ENCODE measurements around the gene KCNH2.
"Not testable (repeated sequence)": the region's sequence is repeated elsewhere in the genome, so short reads cannot be mapped to it uniquely, and the experiment has no call there.

KCNH2 gene

DNA sequence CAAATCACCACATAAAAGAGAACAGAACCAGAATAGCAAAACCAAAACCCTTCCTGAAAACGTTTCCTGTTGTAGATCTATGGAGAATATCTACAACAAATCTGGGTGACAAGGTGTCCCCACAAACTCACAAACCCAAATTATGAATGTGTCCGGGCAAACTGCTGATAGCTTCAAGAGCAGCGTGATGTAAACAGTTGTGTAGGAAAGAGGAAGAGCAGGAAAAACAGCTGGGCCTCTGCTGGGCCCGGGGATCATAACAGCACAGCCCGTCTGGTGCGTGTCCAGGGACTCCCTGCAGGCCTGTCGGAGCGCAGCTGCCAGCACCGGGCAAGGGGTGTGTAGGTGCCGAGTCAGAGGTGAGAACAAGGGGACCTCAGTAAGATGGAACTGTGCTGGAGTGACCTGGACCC lies 53.7 kb downstream of the KCNH2 start:
- no peak for DNase-seq

DNA sequence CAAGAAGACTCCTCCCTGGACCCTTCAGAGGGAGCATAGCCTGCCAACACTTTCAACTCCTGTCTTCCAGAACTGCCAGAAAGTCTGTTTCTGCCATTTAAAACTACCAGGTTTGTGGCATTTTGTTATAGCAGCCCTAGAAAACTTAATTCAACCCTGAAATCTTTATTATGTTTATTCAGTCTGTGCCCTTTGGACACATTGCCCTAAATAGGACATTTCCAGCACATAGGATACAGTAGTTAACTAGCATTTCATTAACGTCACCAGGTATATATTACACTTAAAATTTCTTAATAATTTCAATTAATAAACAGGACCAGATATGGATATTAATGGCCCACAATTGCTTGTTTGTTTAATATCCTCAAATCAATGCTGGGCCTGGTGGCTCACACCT lies 54.3 kb downstream of the KCNH2 start:
- DNase-seq, result no peak

DNA sequence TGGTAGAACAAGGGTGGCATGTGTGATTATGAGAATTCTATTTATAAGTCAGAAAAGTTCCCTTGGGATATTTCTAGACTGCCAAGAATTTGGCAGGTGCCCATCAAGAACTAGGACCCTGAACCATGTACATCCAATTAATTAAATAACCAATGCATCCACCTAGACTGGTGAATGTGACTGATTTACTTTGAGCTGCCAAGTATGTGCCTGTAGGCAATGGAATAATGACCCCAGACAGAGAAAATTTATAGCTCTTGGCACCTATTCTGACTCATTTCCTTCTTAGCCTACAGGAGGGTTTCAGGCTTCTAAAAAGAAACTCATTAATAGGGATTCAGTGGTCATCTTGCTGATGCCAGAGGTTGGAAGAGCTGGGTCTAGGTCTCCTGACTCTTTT lies 54.9 kb downstream of the KCNH2 start:
- DNase-seq, result no peak

DNA sequence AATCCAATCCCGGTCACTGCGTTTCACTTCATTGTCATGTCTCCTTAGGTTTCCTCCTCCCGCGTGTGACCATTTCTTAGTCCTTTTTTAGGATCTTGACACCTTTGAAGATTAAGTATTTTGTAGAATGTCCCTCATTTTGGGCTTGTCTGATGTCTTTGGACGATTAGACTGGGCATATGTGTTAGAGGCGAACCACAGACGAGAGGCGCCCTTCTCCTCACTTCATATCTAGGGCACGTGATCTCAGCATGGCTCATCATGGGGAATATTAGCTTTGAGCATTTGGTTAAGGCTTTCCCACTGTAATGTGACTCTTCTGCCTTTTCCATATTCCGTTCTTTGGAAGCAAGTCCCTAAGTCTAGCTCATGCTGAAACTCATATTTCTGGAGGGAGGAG lies 59.0 kb downstream of the KCNH2 start:
- DNase-seq, result no peak

DNA sequence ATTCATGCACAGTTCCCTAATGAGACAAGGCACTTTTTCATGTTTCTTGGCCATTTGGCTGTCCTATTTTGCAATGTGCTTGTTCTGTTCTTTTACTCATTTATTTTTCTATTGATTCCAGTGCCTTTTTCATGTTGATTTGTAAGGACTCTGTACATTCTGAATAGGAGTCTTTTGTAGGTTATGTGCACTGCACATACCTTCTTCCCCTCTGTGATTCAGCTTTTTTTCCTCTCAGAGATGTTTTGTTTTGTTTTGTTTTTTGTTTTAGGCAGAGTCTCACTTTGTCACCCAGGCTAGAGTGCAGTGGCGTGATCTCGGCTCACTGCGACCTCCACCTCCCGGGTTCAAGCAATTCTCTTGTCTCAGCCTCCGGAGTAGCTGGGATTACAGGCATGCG lies 59.7 kb downstream of the KCNH2 start:
- DNase-seq, result no peak

DNA sequence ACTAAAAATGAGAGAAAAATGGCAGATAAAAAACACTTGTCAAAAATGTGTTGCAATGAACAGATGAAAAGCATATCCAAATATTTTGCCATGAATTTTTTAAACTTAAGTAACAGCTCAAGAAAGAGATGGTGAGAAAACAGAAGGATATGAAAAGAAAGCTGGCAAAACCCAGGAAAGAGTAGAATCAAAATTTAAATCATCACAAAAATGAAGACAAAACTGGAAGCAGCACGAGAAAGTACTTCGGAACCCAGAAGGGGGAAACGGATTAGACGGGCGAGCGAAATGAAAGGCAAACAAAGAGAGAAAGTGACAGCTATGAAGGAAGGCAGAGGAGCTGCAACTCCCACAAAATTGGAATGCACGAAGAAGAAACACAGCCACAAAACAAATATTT lies 60.2 kb downstream of the KCNH2 start:
- no peak for DNase-seq

DNA sequence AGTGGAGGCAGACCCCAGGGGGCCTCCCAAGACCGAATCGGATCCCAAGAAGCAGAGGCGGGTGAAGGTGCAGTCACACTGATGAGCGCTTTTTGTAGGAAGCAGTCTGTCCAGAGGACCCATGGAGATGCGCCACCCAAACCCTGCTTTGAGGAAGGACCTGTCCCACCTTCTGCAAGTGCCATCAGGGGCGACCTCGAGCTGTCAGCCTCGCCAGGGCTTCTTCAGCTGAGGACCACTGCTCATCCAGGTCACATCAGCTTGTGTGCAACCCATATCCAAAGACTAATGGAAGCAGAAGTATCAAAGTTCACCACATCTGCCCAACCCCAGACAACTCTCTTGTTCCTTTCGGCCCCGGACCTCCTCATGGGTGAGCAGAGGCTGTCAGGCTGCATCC lies 61.5 kb downstream of the KCNH2 start:
- DNase-seq, result no peak

DNA sequence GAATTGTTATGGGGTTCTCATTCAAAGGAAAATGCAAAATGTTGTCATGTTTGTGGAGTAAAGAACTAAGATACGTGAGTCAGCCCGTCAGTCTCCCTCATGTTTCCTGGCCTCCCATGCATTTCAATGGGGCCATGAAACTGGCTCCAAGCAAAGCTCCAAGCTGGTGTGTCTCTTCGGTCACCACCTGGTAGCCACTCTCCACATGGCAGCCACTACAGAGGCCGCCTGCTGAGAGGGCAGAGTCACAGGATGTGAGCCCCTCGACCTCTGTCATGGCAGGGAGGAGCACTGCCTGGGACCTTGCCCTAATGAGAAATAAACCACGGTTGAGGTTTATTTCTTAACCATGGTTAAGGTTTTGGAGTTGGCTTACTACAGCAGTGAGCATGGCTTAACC lies 63.2 kb downstream of the KCNH2 start:
- DNase-seq, result no peak

DNA sequence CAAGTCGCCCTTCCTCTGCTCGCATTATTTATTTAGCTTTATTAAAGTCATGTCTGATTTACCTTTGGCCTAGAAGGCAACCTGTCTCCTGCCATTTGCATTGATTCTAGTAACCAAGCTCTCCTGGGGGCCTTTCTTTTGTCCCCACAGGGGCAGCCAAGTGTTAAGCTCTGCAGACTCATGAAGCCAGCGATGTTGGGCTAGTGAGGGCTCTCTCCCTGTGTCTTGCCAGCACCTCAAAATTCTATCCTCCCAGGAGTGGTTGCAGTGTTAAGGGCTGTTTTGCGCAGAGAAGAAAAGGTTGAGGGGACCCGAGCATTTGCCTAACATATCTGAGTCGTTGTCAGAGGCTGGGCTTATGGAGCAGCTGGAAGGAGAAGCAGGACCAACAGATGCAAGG lies 63.9 kb downstream of the KCNH2 start:
- DNase-seq, result no peak

DNA sequence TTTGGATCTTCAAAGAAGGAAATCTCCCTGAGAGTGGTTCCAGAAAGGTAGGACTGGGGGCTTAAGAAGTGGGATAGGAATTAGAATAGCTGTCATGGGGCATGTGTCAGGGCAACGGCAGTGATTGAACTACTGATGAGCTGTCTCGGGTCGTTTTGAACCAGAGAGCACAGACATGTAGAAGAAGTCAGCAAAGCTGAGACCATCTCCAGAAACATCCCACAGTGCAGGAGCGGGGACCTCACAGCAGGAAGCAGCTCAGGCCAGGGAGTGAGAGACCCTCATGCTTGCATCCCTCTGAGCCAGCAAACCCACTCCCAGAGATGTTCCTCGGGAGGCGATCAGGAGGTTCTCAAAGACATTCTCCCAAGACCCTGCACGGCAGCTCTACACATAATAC lies 65.7 kb downstream of the KCNH2 start:
- no peak for DNase-seq

DNA sequence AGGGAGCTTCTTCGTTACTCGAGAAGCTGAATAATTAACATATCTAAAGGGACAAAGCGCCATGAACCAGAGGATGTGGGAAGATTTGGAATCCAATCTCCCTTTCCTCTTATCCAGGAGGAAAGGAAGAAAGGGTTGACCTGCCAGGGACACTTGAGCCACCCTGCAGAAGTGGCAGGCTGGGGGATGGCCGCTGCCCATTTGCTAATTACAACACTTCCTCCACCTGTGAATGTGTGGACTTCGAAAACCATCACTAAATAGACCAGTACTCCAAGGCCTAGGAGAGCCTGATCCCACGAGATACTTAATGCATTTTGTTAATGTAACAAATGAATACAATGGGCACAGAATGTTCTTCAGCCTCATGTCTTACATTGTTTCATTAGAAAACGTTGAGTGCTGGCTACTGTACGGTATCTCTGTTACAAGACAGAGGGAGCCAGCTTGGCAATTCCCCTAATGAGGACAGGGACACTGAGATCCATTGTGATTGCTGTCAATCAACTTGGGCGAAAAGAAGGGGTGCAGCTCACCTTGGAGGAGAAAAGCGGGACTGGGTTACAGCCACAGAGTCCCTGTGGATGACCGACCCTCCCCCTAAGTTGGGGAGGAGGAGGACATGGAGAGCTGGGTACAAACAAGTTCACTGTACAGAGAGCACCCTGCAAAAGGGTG lies 66.4 kb downstream of the KCNH2 start:
- DNase-seq, result no peak

DNA sequence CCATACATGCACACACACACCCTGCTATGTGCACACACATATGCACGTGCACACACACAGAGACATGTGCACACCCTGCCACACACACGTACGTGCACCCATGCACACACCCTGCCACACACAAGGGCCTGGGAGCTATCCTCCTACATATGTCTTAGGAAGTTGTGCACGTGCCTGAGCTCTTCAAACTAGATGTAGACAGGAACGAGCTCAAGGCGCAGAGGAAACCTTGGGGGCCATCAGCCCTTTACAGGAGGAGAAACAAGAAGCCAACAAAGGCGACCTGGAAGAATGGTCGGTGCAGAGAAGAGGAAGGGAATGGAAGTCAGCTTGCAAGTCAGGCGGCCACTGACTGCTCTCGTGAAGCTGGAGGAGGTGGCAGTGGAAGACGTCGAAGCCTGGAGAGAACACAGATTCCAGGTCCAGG lies 67.1 kb downstream of the KCNH2 start:
- no peak for DNase-seq

DNA sequence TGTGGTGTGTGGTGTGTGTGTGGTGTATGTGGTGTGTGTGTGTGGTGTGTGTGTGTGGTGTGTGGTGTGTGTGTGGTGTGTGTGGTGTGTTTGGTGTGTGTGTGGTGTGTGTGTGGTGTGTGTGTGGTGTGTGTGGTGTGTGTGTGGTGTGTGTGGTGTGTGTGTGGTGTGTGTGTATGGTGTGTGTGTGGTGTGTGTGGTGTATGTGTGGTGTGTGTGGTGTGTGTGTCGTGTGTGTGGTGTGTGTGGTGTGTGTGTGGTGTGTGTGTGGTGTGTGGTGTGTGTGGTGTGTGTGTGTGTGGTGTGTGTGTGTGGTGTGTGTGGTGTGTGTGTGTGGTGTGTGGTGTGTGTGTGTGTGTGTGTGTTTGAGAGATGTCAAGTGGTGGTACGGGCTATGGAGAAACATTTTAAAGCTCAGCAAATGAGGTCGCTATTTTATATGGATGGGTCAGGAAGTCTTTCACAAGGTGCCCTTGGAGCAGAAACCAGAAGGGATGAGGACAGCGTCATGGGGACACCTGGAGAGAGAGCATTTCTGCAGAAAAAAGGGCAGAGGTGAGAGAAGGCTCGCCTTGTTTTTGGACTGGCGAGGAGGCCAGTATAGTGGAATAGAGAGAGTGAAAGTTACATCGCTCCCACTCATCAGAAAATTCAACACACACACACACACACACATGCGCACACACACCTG lies 67.7 kb downstream of the KCNH2 start:
- not testable (repeated sequence) for DNase-seq

DNA sequence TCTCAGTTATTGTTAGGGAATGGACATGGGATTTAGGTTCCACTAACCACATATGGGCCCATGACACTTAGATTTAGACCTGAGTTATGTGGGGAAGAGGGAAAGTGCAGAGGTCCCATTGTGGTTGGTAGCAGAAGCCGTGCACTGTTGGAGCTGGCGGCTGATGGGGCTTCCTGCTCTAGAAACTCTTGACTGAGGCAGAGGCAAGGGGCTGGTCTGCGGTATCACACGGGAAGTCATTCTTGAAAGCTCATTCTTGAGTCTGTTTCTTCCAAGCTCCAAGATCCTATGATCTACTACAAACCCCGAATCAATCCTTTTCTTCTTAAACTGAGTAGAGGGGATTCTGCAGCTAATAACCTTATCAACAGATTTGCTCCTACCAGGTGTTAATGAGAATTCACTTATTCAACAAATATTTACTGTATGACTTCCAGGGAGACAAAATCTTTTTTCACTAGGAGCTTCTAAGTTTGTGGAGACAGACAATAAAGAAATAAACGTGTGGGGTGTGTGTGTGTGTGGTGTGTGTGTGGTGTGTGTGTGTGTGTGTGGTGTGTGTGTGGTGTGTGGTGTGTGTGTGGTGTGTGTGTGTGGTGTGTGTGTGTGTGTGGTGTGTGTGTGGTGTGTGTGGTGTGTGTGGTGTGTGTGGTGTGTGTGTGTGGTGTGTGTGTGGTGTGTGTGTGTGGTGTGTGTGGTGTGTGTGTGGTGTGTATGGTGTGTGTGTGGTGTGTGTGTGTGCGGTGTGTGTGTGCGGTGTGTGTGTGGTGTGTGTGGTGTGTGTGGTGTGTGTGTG lies 68.7 kb downstream of the KCNH2 start:
- DNase-seq, result no peak

DNA sequence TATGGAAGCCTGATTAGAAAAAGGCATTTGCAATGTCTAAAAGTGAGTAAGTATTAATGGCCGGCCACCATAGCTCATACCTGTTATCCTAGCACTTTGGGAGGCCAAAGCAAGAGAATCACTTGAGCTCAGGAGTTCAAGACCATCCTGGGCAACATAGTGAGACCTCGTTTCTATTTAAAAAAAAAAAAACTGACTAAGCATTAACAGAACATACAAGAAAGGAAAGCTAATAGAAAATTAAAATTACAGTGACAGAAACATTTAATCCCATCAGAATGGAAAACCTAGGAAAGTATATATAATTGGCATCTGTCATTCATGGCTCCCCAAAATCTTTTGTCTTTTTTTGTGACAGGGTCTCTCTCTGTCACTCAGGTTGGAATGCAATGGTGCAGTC lies 69.9 kb downstream of the KCNH2 start:
- DNase-seq, result no peak

DNA sequence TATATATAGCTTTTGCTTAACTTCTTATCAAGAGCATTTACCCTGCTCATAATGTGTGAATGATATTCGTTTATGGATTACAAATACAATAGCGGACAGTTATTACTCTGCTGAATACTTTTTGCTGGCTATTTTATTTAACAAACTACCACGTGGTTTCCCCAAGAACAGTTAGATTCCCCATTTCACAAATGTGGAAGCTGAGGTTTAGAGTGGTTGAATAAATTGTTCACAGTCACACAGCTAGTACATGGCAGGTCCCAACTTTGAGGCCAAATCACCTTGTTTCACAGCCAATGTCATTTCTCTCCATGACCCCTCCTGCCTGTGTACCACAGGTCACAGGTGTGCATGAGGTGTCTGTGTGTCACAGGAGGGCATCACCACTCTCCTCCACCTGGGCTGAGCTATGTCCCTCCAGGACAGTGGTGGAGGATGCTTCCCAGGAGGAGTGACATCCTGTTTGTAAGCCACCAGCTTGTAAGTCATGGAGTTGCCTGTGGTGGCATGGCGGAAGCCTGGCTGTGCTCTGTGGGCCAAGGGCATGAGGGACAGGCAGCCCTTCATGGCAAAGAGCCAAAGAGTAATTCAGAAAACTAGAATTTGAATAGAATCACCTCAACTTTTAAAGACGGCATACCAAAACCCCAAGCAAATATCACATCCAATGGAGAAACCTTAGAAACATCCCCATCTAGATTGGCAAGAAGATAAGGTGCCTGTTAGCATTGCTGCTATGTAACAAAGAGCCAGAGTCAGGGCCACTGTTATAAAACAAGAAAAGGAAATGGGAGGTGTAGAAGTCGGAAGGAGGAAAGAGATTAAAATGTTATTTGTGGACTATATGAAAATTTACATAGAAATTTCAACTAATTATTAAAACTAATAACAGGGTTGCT lies 73.9 kb downstream of the KCNH2 start:
- no peak for DNase-seq

DNA sequence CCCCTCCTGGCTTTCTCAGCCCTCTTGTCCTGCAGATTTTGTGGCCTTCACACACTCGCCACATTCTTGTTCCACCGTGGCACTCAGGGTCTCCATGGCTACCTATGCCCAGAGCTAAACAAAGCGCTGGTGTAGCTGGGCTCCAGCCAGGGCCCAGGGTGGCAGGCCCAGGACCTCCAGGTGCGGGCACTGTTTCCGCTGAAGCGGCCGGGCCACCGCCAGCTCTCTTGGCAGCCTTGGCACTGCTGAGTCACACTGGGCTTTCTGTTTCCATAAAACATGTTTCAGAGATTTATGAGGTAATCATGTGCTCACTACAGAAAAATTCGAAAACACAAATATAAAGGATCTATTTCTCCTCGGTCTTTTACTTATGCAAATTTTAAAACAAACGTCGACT lies 74.5 kb downstream of the KCNH2 start:
- no peak for DNase-seq

DNA sequence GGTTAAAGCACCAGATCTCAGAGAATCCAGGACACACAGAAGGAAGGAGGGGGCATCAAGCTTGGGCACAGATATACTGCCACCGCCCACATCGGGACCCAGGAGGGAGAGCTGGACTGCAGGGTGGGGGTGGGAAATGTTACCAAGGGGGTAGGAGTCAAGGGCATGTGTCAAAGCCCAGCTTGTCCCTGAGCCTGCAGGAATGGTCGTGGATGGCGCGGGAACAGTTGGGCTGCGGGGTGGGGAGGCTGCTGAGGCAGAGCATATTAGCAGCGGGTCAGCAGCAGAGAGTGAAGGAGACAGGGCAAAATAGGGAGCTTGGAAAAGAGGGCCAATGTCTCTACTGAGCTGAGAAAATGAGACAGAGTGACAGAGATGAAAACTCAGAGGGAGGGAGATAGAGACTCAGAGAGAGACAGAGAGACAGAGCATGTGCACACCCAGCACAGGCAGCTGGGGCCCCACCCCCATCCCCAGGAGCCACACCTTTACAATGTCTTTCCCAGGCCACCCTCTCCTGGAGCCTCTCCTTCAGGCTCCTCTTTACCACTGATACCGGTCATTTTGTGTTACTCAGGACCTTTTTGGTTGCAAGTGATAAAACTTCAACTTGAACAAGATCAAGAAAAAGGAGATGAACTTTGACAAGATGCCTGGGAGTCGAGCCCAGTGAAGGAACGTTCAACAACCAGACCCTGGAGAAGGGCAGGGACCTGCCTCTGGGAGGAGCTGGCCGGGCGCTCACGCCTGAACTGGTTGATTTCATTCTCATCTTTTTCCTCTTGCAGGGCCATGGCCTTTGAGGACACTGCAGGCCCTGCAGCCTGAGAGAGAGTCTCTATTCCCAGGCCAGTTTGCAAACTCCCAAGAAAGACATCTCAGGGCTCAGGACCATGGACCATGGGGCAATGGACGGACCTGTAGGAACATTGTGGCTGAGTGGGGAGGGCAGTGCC lies 75.8 kb downstream of the KCNH2 start:
- no peak for DNase-seq

DNA sequence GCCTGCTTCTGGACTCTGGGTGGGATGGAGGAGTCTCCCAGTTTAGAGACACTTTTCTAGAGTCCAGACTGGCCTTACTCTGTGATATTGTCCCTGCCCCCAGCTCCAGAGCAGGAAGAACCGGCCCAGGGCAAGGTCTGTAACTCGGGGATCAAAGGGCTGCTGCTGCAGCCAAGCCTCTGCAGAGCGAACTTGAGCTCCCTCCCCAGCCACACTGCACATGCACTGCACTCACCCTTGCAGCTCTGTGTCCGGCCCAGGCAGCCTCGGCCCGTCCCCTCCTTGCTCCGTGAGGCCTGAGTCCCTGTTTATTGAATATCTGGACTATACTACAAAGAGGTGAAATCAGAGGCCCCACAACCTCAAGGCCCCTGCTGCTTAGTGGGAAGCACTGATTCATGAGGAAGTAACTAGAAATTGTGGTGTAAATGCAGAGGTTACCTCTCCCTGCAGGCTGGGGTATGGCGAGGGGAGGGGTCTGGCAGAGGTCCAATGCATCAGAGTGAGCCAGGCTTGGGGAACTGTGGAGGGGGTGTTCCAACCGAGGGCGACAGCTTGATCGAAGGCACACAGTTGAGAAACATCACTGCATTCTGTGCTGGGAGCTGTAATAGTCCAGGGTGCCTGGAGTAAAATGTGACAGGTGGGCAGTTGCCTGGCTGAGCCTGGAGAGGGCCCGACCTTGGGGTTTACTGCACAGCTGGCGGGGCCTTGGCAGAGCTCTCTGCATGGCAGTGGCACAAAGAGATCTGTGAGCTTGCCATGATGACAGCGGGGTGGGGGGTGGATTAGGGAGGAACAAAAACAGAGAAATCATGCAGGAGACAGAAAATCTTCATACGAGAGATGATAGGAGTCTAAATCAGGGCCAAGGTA lies 76.7 kb downstream of the KCNH2 start:
- DNase-seq, result no peak

DNA sequence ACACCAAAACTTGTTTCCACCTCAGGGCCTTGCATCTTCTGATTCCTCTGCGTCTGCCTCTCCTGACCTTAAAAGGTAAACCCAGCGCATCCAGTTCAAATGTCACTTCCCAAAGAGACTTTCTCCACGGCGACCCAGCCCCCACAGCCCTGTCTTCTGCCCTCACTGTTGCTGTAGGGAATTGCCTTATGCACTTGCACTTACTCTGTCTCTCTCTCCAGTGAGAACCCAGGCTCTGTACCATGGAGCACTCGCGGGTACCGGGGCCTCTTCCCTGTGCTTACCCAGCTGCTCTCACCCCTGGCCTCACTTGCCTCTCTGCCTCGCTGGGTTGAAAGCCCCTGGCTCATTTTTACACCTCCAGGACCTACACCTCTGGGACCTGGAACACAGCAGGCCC lies 77.4 kb downstream of the KCNH2 start:
- DNase-seq, result no peak
